ENCODE results near the gene GPX3. TPM values are rescaled to one million over a fixed set of nuclear protein-coding genes. Genes with fewer than 3 reads are reported as not detected.

Gene GPX3
- total RNA-seq, 1 experiment from 2014 or later: 86.6 TPM

GRCh38 chr5:151006704-151007334 lies 13.6 kb upstream of the GPX3 start:
- DNase-seq: no peak
- BruUV-seq (replicated peaks): no TSS peak
- Mint-ChIP-seq H3K27me3 (ENCODE audit: insufficient read depth, unreplicated experiment) (no peaks in the 10 kb centered on the region), H3K4me3 (ENCODE audit: unreplicated experiment) (no peak overlapping the region), H3K4me1 (ENCODE audit: low read depth, unreplicated experiment) (peaks cover 14% of the 10 kb centered on the region), H3K27ac (ENCODE audit: unreplicated experiment) (no peak overlapping the region), H3K36me3 (ENCODE audit: insufficient read depth, unreplicated experiment) (peaks cover 6% of the 10 kb centered on the region), H3K9me3 (ENCODE audit: unreplicated experiment) (no peaks in the 10 kb centered on the region)
- Histone ChIP-seq H3K4me3 (ENCODE audit: low read depth, low read length) (no peak overlapping the region), H3K4me1 (peaks cover 10% of the 10 kb centered on the region), H3K27me3 (replicated peaks; ENCODE audit: control insufficient read depth, insufficient read depth, low read length) (no peaks in the 10 kb centered on the region), H3K36me3 (ENCODE audit: control insufficient read depth, insufficient read depth, low read length) (no peaks in the 10 kb centered on the region), H3K9me3 (no peaks in the 10 kb centered on the region)
- POLR2A ChIA-PET: interaction anchor here (0.6 kb wide), 1 partner anchor 93 kb away, joined by 3 read pairs; no protein-coding TSS in a partner anchor
- intact Hi-C loops (cut with micrococcal nuclease; ENCODE audit: unreplicated experiment): loop anchor here (10.0 kb wide), 1 partner anchor 308 kb away; no protein-coding TSS in a partner anchor
- CTCF ChIA-PET: no interaction called here
- TF ChIP-seq CTCF (IDR thresholded peaks at IDR 0.05; ENCODE audit: insufficient read depth in 1 of 2, low read depth in 1 of 2, low read length in 1 of 2, severe bottlenecking in 1 of 2, unreplicated experiment in 1 of 2): no peak

DNA sequence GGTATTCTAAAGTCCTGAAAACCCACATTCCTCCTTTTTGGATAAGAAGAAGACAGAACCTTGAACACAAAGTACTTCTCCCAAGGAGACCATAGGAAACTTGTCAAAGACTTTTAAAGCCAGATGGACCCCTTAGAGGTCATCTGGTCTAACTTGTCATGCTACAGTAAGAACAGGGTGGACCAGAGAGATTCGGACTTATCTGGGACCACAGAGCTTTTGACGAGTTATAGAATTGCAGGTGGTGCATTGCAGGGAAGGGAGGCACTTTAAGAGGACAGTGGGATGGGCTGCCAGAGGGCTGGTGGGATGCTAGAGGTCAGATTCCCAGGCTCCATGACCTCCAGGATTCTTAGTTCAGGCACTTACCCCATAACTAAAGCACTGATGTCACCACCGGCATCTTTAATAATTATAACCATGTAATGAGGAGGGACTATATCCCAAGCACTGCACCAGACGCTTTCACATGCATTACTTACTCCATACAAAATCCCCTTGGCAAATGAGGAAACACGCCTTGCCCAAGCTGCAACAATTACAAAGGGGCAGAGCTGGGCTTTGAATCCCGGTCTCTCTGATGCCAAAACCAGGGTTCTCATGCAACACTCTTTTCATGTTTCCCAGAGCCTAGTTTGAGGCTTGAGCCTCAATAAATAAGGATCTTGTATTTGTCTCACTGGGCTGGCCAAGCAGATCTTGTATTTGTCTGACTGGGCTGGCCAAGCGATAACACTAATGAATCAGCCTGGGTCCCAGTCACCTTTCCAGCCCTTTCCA lies 12.8 kb upstream of the GPX3 start:
- CTCF ChIA-PET: no interaction called here
- POLR2A ChIA-PET: interaction anchor here (0.6 kb wide), 1 partner anchor 92 kb away, joined by 3 read pairs; no protein-coding TSS in a partner anchor
- Histone ChIP-seq H3K27me3 (replicated peaks; ENCODE audit: control insufficient read depth, insufficient read depth, low read length) (no peaks in the 10 kb centered on the region), H3K36me3 (ENCODE audit: control insufficient read depth, insufficient read depth, low read length) (no peaks in the 10 kb centered on the region), H3K4me1 (peaks cover 10% of the 10 kb centered on the region), H3K9me3 (no peaks in the 10 kb centered on the region), H3K4me3 (ENCODE audit: low read depth, low read length) (no peak overlapping the region)
- H3K27ac Mint-ChIP-seq (ENCODE audit: unreplicated experiment): no peak overlapping the region
- H3K9me3 Mint-ChIP-seq (ENCODE audit: unreplicated experiment): no peaks in the 10 kb centered on the region
- no TSS peak for BruUV-seq (replicated peaks)
- peaks cover 14% of the 10 kb centered on the region for H3K4me1 Mint-ChIP-seq (ENCODE audit: low read depth, unreplicated experiment)
- intact Hi-C loops (cut with micrococcal nuclease; ENCODE audit: unreplicated experiment): loop anchor here (10.0 kb wide), 1 partner anchor 307 kb away; no protein-coding TSS in a partner anchor
- peaks cover 6% of the 10 kb centered on the region for H3K36me3 Mint-ChIP-seq (ENCODE audit: insufficient read depth, unreplicated experiment)
- TF ChIP-seq CTCF (IDR thresholded peaks at IDR 0.05; ENCODE audit: insufficient read depth in 1 of 2, low read depth in 1 of 2, low read length in 1 of 2, severe bottlenecking in 1 of 2, unreplicated experiment in 1 of 2): no peak
- no peak overlapping the region for H3K4me3 Mint-ChIP-seq (ENCODE audit: unreplicated experiment)
- no peak for DNase-seq
- H3K27me3 Mint-ChIP-seq (ENCODE audit: insufficient read depth, unreplicated experiment): no peaks in the 10 kb centered on the region

GRCh38 chr5:151008210-151008491 lies 12.2 kb upstream of the GPX3 start:
- Histone ChIP-seq H3K4me1 (peaks cover 10% of the 10 kb centered on the region), H3K27me3 (replicated peaks; ENCODE audit: control insufficient read depth, insufficient read depth, low read length) (no peaks in the 10 kb centered on the region), H3K9me3 (no peaks in the 10 kb centered on the region), H3K36me3 (ENCODE audit: control insufficient read depth, insufficient read depth, low read length) (no peaks in the 10 kb centered on the region), H3K4me3 (ENCODE audit: low read depth, low read length) (no peak overlapping the region)
- ChIA-PET POLR2A (no interaction called here), CTCF (no interaction called here)
- Mint-ChIP-seq H3K4me1 (ENCODE audit: low read depth, unreplicated experiment) (peaks cover 14% of the 10 kb centered on the region), H3K9me3 (ENCODE audit: unreplicated experiment) (no peaks in the 10 kb centered on the region), H3K27me3 (ENCODE audit: insufficient read depth, unreplicated experiment) (no peaks in the 10 kb centered on the region), H3K36me3 (ENCODE audit: insufficient read depth, unreplicated experiment) (peaks cover 6% of the 10 kb centered on the region), H3K27ac (ENCODE audit: unreplicated experiment) (no peak overlapping the region), H3K4me3 (ENCODE audit: unreplicated experiment) (no peak overlapping the region)
- intact Hi-C loops (cut with micrococcal nuclease; ENCODE audit: unreplicated experiment): loop anchor here (10.0 kb wide), 1 partner anchor 307 kb away; no protein-coding TSS in a partner anchor
- BruUV-seq (replicated peaks): no TSS peak
- TF ChIP-seq CTCF (IDR thresholded peaks at IDR 0.05; ENCODE audit: insufficient read depth in 1 of 2, low read depth in 1 of 2, low read length in 1 of 2, severe bottlenecking in 1 of 2, unreplicated experiment in 1 of 2): no peak
- no peak for DNase-seq
